Heart left ventricle (tissue), 16 donors: ENCODE results near the gene TMEM132D. TPM values are rescaled to one million over a fixed set of nuclear protein-coding genes. Genes with fewer than 3 reads are reported as not detected.

ENCODE experiments used
- ATAC-seq, 4 donors: fragments of 200-7000 bp; cut with Tn5 transposase; one replicate each; pipeline ENCODE4 v1.9.1; 2020 to 2022; ENCODE audit warnings: moderate library complexity in 4 of 4, mild to moderate bottlenecking in 3 of 4, moderate number of reproducible peaks in 1 of 4
- DNase-seq, 5 donors: peaks; one replicate each; pipeline ENCODE4 v3.0.0-alpha.2; 2020
- H3K27ac ChIP-seq, 12 donors: fragments of 200-600 bp; sonication (generic) in 4 of 12; one replicate each; pipeline versions ENCODE4 v1.5.0 to v1.8.0; 2016 to 2022; ENCODE audit warnings: mild to moderate bottlenecking in 2 of 12
- H3K27me3 ChIP-seq, 9 donors: fragments of 200-600 bp; sonication (generic) in 2 of 9; one replicate each; pipeline versions ENCODE4 v1.5.1 to v1.8.0; 2016 to 2022; ENCODE audit warnings: mild to moderate bottlenecking in 3 of 9
- H3K36me3 ChIP-seq, 9 donors: fragments of 200-600 bp; sonication (generic) in 2 of 9; one replicate each; pipeline versions ENCODE4 v1.5.0 to v1.8.0; 2018 to 2022; ENCODE audit warnings: mild to moderate bottlenecking in 2 of 9
- H3K4me1 ChIP-seq, 12 donors: fragments of 200-600 bp; sonication (generic) in 4 of 12; one replicate each; pipeline versions ENCODE4 v1.5.0 to v1.8.0; 2016 to 2022; ENCODE audit warnings: mild to moderate bottlenecking in 3 of 12
- H3K4me3 ChIP-seq, 12 donors: fragments of 200-600 bp; sonication (generic) in 4 of 12; one replicate each; pipeline versions ENCODE4 v1.5.0 to v1.8.0; 2017 to 2022; ENCODE audit warnings: mild to moderate bottlenecking in 9 of 12, moderate library complexity in 4 of 12
- H3K9me3 ChIP-seq, 12 donors: fragments of 200-600 bp; sonication (generic) in 4 of 12; one replicate each; pipeline versions ENCODE4 v1.5.0 to v1.8.0; 2016 to 2022; ENCODE audit warnings: mild to moderate bottlenecking in 1 of 12
- POLR2A ChIP-seq, 2 donors: fragments of 450-650 bp; IDR thresholded peaks; one replicate each; pipeline ENCODE4 v1.6.1; 2017; ENCODE audit warnings: antibody characterized with exemption in 2 of 2, mild to moderate bottlenecking in 2 of 2, moderate library complexity in 2 of 2
- WGBS, 4 donors: extraction: QIAGEN DNeasy Blood & Tissue Kit in 2 of 4; methylation state at CpG; one replicate each; pipeline versions ENCODE4 v1.1.5 to v1.1.7; 2013 to 2018; 5-methylcytosine and 5-hydroxymethylcytosine counted together
- intact Hi-C, 10 donors: fragments of 100-400 bp; cut with DNase I; formaldehyde crosslinking; loops; one replicate each; pipeline versions ENCODE4 v1.11.1 to v1.14.2; 2022
- polyA plus RNA-seq, 2 donors: library from polyadenylated mRNA; stranded (reverse); fragments of 200-250 nt; gene quantifications; one replicate each; pipeline ENCODE4 v1.2.3, GENCODE V29; 2013
- total RNA-seq, 9 donors: library from RNA; depleted of rRNA in 2 of 9; stranded (reverse); fragments of >200 nt in 2 of 9; fragmentation: NEBNext Ultra II Directional in 3 of 9; extraction: Animal tissue kit (Norgen Biotek cat#: 25700) in 3 of 9; gene quantifications; one replicate each; pipeline versions ENCODE4 v1.1.0 to v1.2.4, GENCODE V29; 2016 to 2023
- TF ChIP-seq, protein P1 (sequence below), 12 donors: fragments of 200-600 bp; sonication (generic) in 4 of 12; IDR thresholded peaks; one replicate each; pipeline versions ENCODE4 v1.5.0 to v1.8.0; 2018 to 2022; ENCODE audit warnings: antibody characterized with exemption in 12 of 12, mild to moderate bottlenecking in 5 of 12
- donor health status: ischemic (EF 13 %, LVEDD 7.1; RV severe dilation, severe dysfunction).
- donor health status: healthy with polysubstance abuse.
- donor health status: DM: no; HTN: yes; CAD: no.
- donor health status: DM: no; HTN: no; CAD: no.
- donor health status: ischemic (EF 25% LVEDD 6.9; RV normal size, moderate dysfunction).
- donor health status: ischemic (EF 25% LVEDD 5.7; RV mildly dilated, moderate dysfunction).
- donor health status: healthy.
- donor health status: DM: yes; HTN: yes; CAD: no.
- donor health status: ischemic (EF 35%, LVEDD 5.7; RV mildly dilated, moderate dysfunction).
- donor health status: nonischemic (EF 11% LVEDD 7.7; RV severe dilation, severe dysfunction).
- donor health status: DM: yes; HTN: yes; CAD: no.
- donor health status: PGD.
- donor health status: ischemic (EF 29% LVEDD 5.4; RV normal size, mild dysfunction).
- donor health status: nonischemic (EF 23%, LVEDD 6.1; RV moderate dilation, normal function).

Gene TMEM132D
- total and polyA plus RNA-seq, 11 donors = not detected

DNA sequence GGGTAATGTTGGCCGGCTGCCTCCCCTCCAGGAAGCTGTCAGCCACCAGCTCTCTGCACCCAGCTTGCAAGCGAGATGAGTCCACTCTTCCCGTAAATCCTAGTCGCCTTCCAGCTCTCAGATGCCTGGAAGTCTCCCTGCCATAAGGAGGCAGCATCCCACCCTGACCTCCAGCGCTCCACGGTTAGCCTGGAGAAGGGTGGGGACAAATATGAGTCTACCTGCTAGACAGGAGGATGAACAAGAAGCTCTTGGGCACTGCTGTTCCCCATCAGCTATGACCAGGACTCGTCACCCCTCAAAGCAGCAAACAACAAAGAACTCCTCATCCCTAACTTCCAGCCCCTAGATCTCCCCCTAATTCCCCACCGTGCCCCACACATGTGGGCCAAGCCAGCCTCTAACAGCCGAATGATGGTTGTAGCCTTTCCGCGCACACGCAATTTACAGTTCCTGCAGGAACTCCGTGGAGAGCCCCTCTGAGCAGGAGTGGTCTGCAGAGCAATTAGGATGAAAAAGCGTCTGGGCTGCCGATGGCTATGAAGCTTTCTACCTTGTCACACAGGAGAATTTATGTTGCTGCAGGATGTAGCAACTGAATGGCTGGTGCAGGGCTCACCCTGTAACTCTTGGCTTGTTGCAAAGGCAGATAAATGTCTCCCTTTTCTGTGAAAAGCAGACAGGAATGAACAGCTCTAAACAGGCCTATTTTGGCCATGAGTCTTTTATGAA, 869.1 kb downstream of the TMEM132D start:
- no peak for ATAC-seq
- H3K36me3 ChIP-seq = no peaks in the 10 kb centered on the region
- no peaks in the 10 kb centered on the region for H3K4me1 ChIP-seq
- TF ChIP-seq, protein P1, sequence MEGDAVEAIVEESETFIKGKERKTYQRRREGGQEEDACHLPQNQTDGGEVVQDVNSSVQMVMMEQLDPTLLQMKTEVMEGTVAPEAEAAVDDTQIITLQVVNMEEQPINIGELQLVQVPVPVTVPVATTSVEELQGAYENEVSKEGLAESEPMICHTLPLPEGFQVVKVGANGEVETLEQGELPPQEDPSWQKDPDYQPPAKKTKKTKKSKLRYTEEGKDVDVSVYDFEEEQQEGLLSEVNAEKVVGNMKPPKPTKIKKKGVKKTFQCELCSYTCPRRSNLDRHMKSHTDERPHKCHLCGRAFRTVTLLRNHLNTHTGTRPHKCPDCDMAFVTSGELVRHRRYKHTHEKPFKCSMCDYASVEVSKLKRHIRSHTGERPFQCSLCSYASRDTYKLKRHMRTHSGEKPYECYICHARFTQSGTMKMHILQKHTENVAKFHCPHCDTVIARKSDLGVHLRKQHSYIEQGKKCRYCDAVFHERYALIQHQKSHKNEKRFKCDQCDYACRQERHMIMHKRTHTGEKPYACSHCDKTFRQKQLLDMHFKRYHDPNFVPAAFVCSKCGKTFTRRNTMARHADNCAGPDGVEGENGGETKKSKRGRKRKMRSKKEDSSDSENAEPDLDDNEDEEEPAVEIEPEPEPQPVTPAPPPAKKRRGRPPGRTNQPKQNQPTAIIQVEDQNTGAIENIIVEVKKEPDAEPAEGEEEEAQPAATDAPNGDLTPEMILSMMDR (IDR thresholded peaks at IDR 0.05) = no peak
- no peak for TF ChIP-seq POLR2A (IDR thresholded peaks at IDR 0.05)
- no peaks in the 10 kb centered on the region for H3K27me3 ChIP-seq
- no peak overlapping the region for H3K27ac ChIP-seq
- H3K9me3 ChIP-seq = peaks cover 0 to 5% (median 0%) of the 10 kb centered on the region in 12 donors
- intact Hi-C loops = no loop called here
- H3K4me3 ChIP-seq = no peak overlapping the region
- 77 to 83% (median 80%) methylated on average over 14 to 15 of the region's 15 CpGs for WGBS, 4 donors
- no peak for DNase-seq

GRCh38 chr12:129028844-129029243, 875.0 kb downstream of the TMEM132D start:
- Histone ChIP-seq H3K27ac (no peak overlapping the region), H3K4me1 (no peaks in the 10 kb centered on the region), H3K36me3 (no peaks in the 10 kb centered on the region), H3K27me3 (peaks cover 0 to 5% (median 0%) of the 10 kb centered on the region in 9 donors), H3K9me3 (no peaks in the 10 kb centered on the region), H3K4me3 (no peak overlapping the region)
- ATAC-seq (no peak), DNase-seq (no peak)
- 70 to 75% (median 72%) methylated on average over 16 of the region's 16 CpGs for WGBS, 4 donors
- intact Hi-C loops = no loop called here
- TF ChIP-seq, protein P1 (IDR thresholded peaks at IDR 0.05) = no peak
- no peak for TF ChIP-seq POLR2A (IDR thresholded peaks at IDR 0.05)

DNA sequence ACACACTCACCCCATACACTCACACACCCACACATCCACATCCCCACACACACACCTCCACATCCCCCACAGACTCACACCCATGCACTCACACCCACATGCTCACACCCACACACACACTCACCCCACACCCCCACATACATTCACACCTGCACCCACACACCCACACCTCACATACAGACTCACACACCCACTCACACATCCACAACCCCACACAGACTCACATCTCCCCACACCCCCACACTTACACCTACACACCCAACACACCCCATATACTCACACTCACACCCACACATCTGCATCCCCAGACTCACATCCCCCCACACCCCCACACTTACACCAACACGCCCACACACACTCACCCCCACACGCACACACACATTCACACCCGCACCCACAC, 878.8 kb downstream of the TMEM132D start:
- no peak for TF ChIP-seq POLR2A (IDR thresholded peaks at IDR 0.05)
- TF ChIP-seq, protein P1 (IDR thresholded peaks at IDR 0.05) = no peak
- H3K4me3 ChIP-seq = no peak overlapping the region
- H3K36me3 ChIP-seq = no peaks in the 10 kb centered on the region
- no peaks in the 10 kb centered on the region for H3K4me1 ChIP-seq
- intact Hi-C loops = no loop called here
- ATAC-seq (no peak), DNase-seq (no peak)
- H3K9me3 ChIP-seq = peaks cover 0 to 10% (median 1%) of the 10 kb centered on the region in 12 donors
- peaks cover 0 to 5% (median 0%) of the 10 kb centered on the region in 9 donors for H3K27me3 ChIP-seq
- 82 to 93% (median 89%) methylated on average over 3 of the region's 3 CpGs for WGBS, 4 donors
- H3K27ac ChIP-seq = no peak overlapping the region
